ENCODE data around the gene RAB3A. TPM values are rescaled to one million over a fixed set of nuclear protein-coding genes. Genes with fewer than 3 reads are reported as not detected.

Gene RAB3A
- total and polyA plus RNA-seq, 2 donors (not counting 3 experiments of a cell fraction or from before 2014, with no cell fraction given): 0.88 to 0.90 TPM

- Histone ChIP-seq H3K4me2 (ENCODE audit: insufficient read depth, low read length) (no peak overlapping the region), H3K79me2 (ENCODE audit: control insufficient read depth, insufficient read depth, low read length) (no peaks in the 10 kb centered on the region), H3K4me3 (replicated peaks in 1 of 3; ENCODE audit: insufficient read depth in 1 of 3, low read depth in 1 of 3, low read length in 3 of 3) (no peak overlapping the region), H3K9me3 (replicated peaks; ENCODE audit: control insufficient read depth, insufficient read depth, low read length) (no peaks in the 10 kb centered on the region), H3K27me3 (ENCODE audit: control insufficient read depth in 2 of 2, insufficient read depth in 2 of 2, low read length in 2 of 2) (no peaks in the 10 kb centered on the region), H4K20me1 (replicated peaks; ENCODE audit: control insufficient read depth, extremely low read depth, insufficient read depth, low read length) (no peaks in the 10 kb centered on the region), H3K9me1 (replicated peaks; ENCODE audit: control insufficient read depth, extremely low read depth, insufficient read depth, low read length) (no peaks in the 10 kb centered on the region), H2AFZ (ENCODE audit: low read depth, low read length) (no peak overlapping the region), H3K27ac (ENCODE audit: insufficient read depth, low read depth, low read length) (no peak overlapping the region), H3K9ac (replicated peaks; ENCODE audit: extremely low read depth, insufficient read depth, low read length) (no peak overlapping the region), H3K4me1 (ENCODE audit: control insufficient read depth, extremely low read depth, insufficient read depth, low read length) (peaks cover 14% of the 10 kb centered on the region), H3K36me3 (ENCODE audit: control insufficient read depth in 2 of 2, extremely low read depth in 1 of 2, insufficient read depth in 2 of 2, low read length in 2 of 2) (peaks cover 0 to 6% of the 10 kb centered on the region in 2 experiments)
- DNase-seq (ENCODE audit: low read depth, low spot score) (no peak), FAIRE-seq (no peak)
- BruUV-seq (replicated peaks): no TSS peak
- dilution Hi-C loops (cut with MboI; ENCODE audit: extremely low pct_ligation_motif_present, low sequenced_read_pairs) (no loop called here), intact Hi-C loops (cut with micrococcal nuclease) (no loop called here)
- ChIA-PET CTCF (interaction anchor here (0.6 to 1.1 kb wide), 2 partner anchors 83 to 329 kb away, joined by 4 read pairs; no protein-coding TSS in a partner anchor), POLR2A (no interaction called here)
- TF ChIP-seq MAX (IDR thresholded peaks at IDR 0.05; ENCODE audit: insufficient read depth, insufficient read length) (no peak), JUN (IDR thresholded peaks at IDR 0.05; ENCODE audit: borderline replicate concordance, insufficient read depth, insufficient read length, low read depth) (no peak), EZH2 (IDR thresholded peaks at IDR 0.05; ENCODE audit: borderline replicate concordance, low read depth, low read length, severe bottlenecking) (no peak), POLR2AphosphoS5 (IDR thresholded peaks at IDR 0.05; ENCODE audit: insufficient read depth, low read depth, low read length) (no peak), MYC (IDR thresholded peaks at IDR 0.05; ENCODE audit: low read depth, low read length) (no peak), FOS (IDR thresholded peaks at IDR 0.05; ENCODE audit: borderline replicate concordance, insufficient read depth, low read length) (no peak), POLR2A (IDR thresholded peaks at IDR 0.05; ENCODE audit: low read depth, low read length) (no peak), GATA2 (IDR thresholded peaks at IDR 0.05; ENCODE audit: insufficient read depth, insufficient read length, low read depth, low read length) (no peak)
- TF ChIP-seq, protein P1, sequence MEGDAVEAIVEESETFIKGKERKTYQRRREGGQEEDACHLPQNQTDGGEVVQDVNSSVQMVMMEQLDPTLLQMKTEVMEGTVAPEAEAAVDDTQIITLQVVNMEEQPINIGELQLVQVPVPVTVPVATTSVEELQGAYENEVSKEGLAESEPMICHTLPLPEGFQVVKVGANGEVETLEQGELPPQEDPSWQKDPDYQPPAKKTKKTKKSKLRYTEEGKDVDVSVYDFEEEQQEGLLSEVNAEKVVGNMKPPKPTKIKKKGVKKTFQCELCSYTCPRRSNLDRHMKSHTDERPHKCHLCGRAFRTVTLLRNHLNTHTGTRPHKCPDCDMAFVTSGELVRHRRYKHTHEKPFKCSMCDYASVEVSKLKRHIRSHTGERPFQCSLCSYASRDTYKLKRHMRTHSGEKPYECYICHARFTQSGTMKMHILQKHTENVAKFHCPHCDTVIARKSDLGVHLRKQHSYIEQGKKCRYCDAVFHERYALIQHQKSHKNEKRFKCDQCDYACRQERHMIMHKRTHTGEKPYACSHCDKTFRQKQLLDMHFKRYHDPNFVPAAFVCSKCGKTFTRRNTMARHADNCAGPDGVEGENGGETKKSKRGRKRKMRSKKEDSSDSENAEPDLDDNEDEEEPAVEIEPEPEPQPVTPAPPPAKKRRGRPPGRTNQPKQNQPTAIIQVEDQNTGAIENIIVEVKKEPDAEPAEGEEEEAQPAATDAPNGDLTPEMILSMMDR (IDR thresholded peaks at IDR 0.05; ENCODE audit: extremely low read depth in 1 of 2, insufficient read depth in 1 of 2, low read depth in 1 of 2, low read length in 2 of 2): no peak
Observed at GRCh38 chr19:18196511-18196845, 7.4 kb downstream of the RAB3A start.
